Endometrial microvascular endothelial cells (primary cell): Measurements from ENCODE around the gene KAZALD1. TPM values are rescaled to one million over a fixed set of nuclear protein-coding genes. Genes with fewer than 3 reads are reported as not detected.

ENCODE experiments used
- in situ Hi-C: cut with HindIII; loops from 2 replicates; pipeline ENCODE4 v1.10.0; 2017; ENCODE audit warnings: low sequenced_read_pairs, low pct_unique_long_range_greater_than_20kb; ENCODE audit errors: inconsistent ontology term
- total RNA-seq: library from RNA; depleted of rRNA; stranded (reverse); fragments of >200 nt; gene quantifications from one replicate; pipeline ENCODE4 v1.2.3, GENCODE V29; 2015; ENCODE audit errors: inconsistent ontology term

The KAZALD1 gene
- total RNA-seq, 1 donor from 2014 or later: 0.28 TPM

DNA sequence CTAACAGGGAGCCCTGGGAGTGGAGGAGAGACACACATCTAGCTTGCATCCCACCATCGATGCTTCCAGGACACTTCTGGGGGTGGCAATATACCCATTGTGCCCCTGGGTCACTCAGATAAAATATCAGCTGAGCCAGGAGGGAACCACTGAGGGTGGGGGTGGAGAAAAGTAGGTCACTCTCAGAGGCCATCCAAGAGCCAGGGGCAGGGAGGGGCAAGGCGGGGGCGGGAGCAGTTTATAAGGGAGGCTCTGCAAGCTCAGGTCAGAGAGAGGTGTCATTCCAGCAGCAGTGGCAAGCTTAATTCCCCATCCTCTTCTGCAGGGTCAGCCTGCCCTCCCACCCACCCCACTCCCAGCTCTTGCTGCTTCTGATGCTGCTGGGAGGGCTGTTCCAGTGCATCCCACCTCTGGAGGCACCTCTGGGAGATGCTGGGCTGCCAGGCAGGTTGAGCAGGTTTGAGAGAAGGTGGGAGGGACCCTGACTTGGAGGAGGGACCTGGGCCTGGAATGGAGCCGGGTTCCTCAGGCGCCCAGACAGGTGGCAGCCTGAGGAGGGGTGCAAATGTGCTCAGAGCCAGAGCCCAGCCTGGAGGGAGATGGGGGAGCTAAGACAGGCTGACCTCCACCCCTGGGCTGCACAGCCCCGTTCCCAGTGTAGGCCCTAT lies 49.2 kb downstream of the KAZALD1 start:
- in situ Hi-C loops: no loop called here

DNA sequence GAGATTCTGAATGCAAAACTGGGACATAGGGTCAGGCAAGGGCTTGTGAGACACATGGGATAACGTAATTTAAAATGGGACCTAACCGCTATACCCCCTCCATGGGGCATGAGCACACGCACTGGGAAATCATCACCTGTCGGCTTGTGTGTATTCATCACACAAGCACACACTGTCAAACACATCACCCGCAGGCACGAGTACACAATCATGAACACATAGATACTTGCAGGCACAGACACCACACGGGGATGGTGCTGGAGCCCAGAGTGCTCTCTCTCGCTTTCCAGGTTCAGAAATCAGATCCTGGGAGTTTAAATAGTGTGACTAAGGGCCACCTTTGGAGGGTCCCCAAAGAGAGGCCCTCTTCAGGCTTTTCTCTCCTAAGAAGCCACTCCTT lies 49.8 kb downstream of the KAZALD1 start:
- in situ Hi-C loops: no loop called here

GRCh38 chr10:101112799-101113594 lies 51.2 kb downstream of the KAZALD1 start:
- in situ Hi-C loops: no loop called here

DNA sequence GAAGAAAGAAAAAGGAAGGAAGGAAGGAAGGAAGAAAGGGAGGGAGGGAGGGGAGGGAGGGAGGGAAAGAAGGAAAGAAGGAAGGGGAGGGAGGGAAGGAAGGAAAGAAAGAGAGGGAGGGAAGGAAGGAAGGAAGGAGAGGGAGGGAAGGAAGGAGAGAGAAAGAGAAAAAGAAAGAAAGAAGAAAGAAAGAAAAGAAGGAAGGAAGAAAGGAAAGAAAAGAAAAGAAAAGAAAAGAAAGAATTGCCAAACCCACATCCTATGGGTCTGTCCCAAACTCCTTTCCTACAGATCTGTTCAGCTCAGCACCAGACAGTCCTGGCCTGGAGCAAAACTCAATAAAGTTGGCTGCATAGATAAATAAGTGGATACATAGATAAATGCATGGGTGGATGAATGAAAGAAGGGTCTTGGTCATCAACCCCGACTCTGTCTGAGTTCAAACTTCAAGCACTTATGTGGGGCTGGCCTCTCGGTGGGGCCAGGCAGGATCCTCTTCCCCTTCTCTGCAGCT lies 52.2 kb downstream of the KAZALD1 start:
- in situ Hi-C loops: no loop called here

- in situ Hi-C loops: no loop called here
Measured at GRCh38 chr10:101114646-101115045, 52.9 kb downstream of the KAZALD1 start.

Other genes starting within 250 kb of the KAZALD1 start
- gene SLF2, start 149.0 kb upstream of the KAZALD1 start, total RNA-seq: 27.4 TPM
- gene SEMA4G, start 92.5 kb upstream of the KAZALD1 start, total RNA-seq: 3.8 TPM
- gene MRPL43, start 74.5 kb upstream of the KAZALD1 start, total RNA-seq: 93.8 TPM
- gene TWNK, start 74.4 kb upstream of the KAZALD1 start, total RNA-seq: 6.4 TPM
- 71.5 TPM for gene LZTS2, start 62.2 kb upstream of the KAZALD1 start, total RNA-seq
- gene PDZD7, start 30.9 kb upstream of the KAZALD1 start, total RNA-seq: 1.1 TPM
- gene SFXN3, start 30.8 kb upstream of the KAZALD1 start, total RNA-seq: 84.7 TPM
- not detected for gene TLX1, start 69.3 kb downstream of the KAZALD1 start, total RNA-seq
- gene LBX1, start 167.5 kb downstream of the KAZALD1 start, total RNA-seq: not detected